NCI-H1436 (cell line): ENCODE results near the gene ZNF782.
"Not testable (repeated sequence)": the region's sequence is repeated elsewhere in the genome, so short reads cannot be mapped to it uniquely, and the experiment has no call there.

Source experiments
- DNase-seq: peaks from one replicate; lab custom pipeline; 2025; lab: John Stamatoyannopoulos, UW

Gene ZNF782

DNA sequence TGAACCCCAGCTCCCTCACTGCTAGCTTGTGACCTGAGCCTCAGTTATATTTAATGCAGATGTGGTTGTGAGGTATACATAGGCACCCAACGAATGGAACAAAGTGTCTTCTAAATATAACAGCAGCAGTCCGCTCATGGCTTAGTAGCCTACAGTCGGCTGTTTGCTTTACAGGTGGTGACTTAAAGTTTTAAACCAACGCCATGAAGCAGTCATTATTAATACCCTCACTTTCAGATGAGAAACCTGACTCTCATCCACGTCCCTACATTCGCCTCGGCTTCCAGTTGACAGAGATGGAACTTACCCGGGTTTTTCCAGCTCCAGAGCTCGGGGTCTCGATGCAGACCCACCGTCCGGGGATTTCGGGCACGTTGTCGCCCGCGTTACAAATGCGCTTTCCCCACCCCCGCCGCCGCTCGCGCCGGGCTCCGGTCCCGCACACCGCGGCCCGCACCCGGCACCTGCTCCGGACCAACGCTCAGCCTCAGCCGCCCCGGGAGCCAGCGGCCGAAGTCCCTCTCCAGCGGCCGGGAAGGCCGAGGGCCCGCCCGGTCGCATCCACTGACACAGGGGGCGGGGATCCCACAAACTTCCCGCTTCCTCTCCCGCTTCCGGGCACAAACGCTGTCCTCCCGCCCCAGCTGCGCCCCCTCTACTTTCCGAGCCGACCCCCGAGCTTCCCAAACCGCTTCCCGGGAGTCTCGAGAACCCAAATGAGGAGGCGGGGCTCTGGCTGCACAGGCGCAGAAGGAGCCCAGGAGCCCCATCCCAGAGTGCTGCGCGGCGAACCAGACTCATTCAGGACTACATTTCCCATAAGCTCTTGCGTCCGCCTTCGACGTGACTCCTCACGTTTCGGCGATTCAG is at the start of gene ZNF782:
Gene ZNF782 (minus strand): TSS at position 734 of the 870 bp plus-strand sequence. CDS start 2,553 bp downstream, outside the sequence.
- peak; percentile 86 for DNase-seq

DNA sequence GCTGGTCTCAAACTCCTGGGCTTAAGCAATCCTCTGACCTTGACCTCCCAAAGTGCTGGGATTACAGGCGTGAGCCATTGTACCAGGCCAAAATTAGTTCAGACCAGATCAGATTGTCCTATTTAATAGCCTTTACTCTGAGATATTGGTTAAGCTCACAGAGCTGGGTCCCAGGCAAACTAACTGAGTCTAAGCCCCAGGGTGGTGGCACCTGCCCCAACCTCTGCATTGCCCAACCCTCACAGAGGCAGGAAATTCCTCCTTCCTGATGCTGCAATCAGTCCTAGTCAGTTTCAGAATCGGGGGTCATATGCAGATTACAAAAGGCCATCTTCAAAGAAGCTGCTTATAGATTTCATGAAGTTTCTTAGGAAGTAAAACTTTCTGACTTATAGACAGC is 45.7 kb upstream of the ZNF782 start:
- not testable (repeated sequence) for DNase-seq

DNA sequence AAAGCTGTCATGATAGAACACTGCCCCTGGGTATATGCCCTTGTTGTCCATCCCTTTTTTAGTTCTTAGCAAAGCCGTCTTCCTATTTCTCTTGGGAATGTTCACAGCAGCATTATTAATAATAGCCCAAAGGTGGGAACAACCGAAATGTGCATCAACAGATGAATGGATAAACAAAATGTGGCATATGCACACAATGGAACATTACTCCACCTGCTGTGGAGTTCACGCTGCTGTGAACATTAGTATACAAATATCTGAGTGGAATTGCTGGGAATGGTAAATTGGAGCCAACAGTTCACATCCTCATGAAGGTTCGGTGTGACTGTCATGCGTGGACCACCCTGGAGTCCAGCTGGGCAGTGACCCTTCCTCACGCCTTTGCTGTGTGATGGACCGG is 37.8 kb upstream of the ZNF782 start:
- DNase-seq, result no peak

DNA sequence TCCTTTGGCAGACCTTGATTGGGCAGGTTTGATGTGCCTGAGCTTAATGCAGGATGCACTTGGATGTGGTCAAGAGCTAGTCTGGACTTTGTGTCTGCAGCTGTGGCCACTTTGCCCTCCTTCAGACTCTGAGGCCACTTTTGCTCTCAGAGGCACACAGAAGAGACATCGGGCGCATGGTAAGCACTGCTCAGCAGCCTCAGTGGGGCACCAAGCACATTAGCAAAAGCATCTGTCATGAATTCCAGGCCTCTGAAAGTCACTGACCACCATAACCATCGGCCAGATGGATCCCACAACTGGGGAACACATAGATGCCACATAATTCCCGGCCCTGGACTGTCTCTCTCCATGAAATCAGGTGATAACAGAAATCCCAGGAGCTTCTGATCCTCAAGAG is 34.3 kb upstream of the ZNF782 start:
- no peak for DNase-seq

DNA sequence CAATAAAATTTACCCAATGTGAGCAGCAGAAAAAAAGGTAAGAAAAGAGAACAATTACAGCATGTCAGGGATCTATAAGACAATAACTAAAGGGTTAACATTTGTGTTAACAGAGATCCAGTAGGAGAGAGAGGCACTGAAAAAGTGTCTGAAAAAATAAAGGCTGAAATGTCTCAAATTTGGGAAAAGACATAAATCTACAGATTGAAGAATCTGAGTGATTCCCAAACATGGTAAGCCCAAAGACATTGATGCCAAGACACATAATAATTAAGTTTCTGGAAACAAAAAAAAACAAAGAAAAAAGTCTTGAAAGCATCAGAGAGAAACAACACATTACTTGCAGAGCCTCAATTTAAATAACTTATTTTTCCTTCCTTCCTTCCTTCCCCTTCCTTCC is 31.1 kb upstream of the ZNF782 start:
- no peak for DNase-seq

DNA sequence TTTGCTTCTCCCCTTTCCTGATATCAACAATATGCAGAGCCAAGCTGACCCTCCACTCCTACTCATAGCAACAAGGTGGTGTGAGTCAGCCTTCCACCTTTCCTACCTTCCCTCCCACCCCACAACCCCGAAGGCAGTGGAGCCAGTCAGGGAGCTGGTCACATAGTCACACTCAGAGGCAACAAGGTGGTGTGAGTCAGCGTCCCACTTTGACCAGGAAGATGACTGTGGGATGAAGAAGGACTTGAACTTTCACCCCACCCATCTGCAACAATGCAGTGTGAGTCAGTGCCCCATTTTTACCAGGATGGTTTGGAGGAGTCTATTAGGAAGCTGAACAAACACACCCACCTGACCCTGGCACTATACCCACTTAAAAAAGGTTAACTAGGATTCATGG is 30.1 kb upstream of the ZNF782 start:
- DNase-seq, result no peak

DNA sequence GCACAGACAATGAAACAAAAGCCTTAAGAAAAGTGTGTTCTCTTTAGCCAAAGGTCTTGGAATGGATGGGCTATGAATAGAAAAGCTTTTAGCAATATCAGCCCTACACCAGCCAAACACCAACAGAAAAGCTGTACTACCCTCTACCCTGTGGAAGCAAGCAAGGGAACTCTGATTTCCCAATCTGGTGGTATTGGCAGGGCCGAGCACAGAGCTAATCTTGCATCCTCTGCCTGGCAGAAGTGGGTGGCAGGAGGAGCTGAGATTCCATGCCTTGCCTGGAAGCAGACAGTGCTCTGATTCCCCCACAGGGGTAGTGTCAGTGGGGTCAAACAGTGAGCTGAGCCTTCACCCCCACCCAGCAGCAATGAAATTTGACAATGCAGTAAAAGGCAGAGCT is 29.6 kb upstream of the ZNF782 start:
- DNase-seq, result no peak

DNA sequence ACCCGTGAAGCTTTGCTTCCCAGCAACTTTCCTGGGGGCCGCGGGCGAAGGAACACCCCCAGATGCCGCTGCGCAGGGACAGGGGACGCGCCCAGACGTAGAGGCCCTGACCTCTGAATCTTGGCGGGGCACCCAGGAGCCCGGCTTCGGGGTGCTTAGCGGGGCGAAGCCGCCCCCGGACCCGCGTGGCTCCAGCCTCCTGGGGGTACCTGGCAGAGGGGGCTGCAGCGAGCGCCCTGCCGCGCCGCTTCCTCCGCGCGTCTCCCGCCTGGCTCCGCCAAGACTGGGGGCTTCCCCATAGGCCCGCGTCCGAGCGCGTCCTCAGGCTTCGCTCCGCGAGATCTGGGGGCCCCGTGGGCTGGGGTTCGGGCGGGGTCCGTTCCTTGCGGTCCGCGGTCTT is 23.0 kb upstream of the ZNF782 start:
- no peak for DNase-seq

DNA sequence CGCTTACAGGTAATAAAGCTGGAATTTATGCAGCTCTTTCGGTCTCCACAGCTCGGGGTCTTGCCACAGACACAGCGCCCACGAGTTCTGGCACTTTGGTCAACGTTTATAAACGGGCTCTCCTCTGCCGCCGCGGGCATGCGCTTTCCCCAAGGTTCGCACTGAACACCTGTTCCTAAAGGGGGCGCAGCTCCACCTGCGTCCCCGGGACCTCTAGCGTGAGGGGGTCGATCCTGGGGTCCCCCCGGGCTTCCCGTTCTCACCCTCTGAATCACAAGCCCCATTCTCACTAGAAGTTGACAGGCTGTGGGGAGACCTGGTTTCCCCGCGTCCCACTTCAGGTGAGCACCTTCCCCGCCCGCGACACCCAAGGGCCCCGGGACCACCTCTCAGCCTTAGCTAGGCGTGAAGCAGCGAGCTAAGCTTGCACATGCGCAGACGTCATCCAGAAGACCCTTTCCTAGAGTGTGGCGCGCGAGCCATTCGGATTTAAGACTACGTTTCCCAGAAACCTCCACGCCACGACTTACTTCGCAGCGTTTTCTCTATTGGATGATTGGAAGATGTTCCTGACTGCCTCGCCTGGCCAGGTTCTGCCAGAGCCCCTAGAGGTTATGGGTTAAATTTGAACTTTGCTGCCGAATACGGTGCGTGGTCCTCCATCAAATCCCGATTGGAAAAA is 21.3 kb upstream of the ZNF782 start:
- peak; percentile 94 for DNase-seq

DNA sequence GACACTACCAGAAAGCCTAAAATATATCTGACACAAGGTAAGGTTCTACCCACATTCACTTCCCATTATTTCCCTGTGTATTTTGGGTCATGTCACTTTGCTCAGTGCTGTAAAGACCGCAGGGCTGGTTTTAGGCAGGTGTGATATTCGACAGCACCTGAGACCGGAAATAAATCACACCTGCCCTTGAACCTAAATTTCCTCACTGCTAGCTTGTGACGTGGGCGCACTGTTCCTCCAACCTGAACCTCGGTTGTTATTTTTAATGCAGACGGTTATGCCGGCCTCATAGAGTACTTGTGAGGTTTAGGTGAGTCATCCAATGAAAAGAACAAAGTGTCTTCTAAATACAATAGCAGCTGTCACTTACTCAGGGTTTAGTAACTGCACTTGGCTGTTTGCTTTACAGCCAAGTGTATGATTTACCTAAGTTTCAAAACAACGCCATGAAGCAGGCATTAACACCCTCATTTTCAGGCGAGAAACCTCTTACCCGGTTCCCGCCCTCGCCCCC is 20.7 kb upstream of the ZNF782 start:
- DNase-seq, result peak; percentile 31

DNA sequence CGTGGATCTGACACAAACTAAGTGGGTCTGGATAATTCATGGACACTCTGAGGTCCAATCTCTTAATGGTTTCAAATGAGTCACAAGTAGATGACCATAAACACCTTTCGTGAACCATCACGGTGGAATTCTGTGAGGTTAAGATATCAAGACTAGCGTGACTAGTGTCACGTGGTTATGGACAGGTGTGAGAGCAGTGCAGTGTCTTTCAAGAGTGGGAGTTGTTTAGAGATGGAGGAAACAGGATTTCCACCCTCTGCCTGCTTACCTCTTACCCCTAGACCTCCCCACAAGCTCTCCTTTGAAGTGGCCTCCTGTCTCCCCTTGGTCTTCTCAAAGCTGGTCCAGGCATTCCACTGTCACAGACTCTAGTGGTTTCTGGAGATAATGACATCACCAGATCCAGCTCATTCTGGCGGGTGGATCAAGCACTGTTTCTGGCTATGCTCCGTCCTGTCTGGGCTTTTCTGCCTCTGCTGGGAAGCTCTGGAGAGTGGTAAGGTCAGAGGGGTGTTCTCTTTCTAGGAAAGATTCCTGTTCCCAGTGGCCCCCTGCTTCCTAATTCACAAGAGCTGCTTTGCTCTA is 20.0 kb upstream of the ZNF782 start:
- no peak for DNase-seq

DNA sequence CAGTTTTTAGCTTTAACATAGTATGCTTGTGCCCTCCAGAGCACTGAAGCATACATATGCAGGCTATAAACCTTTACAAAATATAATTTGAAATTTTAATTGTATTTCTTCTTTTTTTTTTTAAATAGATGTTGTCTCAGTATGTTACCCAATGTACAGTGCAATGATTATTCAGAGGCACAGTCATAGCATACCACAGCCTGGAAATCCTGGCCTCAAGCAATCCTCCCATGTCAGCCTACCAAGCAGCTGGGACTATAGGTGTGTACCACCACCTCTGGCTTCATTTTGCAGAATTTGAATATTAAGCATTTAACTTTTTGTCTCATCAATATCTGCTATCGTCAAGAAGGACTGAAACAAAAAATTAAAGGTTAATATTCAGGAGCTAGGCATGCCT is 16.9 kb upstream of the ZNF782 start:
- DNase-seq, result no peak

DNA sequence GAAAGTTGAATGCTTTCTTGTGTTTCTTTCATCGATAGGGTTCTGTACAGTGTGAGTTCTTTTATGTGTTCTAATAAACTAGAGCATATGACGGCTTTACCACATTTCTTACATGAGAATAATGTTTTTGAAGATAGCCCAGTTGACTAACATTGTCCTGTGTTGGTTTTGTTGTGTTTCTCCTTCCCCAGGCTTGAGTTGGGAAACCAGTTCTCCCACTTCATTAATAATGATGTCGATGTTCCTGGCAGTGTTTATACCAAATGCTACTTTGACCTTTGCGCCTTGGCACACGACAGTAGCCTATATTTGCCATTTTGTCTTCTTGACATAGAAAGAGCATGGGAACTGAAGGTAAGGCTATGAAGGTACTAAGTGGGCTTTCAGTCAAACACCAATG is 14.4 kb upstream of the ZNF782 start:
- no peak for DNase-seq

DNA sequence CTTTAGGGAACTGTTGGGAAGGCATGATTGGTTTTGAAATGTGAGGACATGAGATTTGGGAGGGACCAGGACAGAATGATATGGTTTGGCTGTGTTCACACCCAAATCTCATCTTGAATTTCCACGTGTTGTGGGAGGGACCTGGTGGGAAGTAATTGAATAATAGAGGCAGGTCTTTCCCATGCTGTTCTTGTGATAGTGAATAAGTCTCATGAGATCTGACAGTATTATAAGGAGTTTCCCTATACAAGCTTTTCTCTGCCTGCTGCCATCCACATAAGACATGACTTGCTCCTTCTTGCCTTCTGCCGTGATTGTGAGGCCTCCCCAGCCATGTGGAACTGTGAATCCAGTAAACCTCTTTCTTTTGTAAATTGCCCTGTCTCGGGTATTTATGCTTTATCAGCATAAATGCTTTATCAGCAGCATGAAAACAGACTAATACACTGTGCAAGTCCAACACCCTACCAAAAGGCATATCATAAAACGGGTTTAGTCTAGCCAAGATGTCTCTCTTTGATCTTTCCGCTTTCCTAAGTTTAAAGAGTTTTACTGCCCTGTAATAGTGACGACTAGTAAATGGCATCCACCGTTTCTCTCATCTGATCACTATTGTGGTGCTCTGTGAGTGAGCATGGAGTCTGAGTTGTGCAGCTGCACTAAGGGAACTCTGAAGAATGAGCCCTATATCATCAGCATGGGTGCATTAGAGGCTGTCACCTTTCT is 12.9 kb upstream of the ZNF782 start:
- no peak for DNase-seq

DNA sequence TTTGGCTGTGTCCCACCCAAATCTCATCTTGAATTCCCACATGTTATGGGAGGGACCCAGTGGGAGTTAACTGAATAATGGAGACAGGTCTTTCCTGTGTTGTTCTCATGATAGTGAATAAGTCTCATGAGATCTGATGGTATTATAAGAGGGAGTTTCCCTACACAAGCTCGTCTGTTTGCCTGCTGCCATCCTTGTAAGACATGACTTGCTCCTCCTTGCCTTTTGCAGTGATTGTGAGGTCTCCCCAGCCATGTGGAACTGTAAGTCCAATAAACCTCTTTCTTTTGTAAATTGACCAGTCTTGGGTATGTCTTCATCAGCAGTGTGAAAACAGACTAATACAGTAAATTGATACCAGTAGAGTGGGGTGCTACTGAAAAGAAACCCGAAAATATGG is 10.9 kb upstream of the ZNF782 start:
- not testable (repeated sequence) for DNase-seq

DNA sequence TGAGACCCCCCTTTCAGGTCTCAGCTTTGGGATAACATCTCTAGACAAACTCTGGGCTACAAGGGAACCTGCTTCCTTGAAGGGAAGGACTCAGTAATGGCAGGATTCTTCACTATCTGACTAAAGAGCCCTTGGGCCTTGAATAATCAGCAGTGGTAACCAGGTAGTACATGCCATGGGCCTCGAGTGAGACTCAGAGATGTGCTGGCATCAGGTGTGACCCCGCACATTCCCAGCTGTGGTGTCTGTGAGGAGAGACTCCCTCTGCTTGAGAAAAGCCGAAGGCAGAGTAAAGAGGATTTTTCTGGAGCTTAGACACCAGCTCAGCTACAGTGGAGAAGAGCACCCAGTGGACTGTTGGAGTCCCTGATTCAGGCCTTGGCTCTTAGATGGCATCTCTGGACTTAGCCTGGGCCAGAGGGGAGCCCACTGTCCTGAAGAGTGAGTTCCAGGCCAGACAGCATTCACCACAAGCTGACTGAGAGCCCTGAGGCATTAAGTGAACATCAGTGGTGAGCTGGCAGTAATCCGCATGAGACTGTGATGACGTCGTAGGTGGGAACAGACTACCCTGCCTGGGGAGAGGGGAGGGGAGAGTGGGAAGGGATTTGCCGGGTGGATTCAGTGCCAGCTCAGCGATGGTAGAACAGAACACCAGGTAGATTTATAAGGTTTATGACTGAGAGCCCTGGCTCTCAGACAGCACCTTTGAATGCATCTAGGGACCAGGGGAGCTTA is 5.3 kb upstream of the ZNF782 start:
- DNase-seq, result no peak

DNA sequence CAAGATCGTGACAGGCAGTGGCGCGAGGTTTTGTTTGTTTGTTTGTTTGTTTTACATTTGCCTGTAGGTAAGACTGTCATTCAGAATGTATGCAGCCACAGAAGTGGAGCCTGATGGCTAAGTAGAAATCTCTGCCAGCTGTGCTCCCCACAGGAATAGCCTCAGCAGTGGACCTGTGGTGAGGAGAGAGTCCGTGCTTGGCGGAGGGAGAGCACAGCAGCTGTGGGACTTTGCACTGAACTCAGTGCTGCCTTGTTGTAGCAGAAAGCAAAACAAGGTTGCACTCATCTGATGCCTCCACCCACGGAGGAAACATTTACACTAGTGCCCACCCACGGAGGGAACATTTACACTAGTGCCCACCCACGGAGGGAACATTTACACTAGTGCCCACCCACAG is 4.4 kb upstream of the ZNF782 start:
- DNase-seq, result no peak

DNA sequence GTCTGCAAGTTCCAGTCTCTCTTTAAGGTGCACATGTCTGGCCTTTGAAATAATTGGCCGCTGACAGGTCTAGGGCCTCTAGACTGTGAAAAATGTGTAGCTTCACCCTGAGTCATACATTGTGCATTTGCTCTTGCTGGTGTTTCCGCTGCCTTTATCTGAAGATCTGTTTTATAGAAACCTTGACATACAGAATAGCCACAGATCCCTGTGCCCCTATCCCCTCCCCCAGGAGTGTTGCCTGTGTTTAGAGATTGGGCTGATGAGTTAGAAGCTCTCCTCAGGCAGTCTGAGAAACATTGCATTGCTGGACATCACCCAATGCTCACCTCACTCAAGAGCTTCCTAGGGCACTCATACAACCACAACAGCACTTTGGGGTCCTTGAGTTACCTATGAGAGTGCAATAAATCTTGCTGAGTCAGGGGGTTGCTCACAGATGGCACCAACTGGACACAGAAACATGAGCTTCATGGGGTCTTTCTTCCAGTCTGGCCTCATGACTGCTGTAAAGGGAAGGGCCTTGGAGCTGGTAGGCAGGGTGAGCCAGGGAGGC is 3.8 kb upstream of the ZNF782 start:
- DNase-seq, result no peak

DNA sequence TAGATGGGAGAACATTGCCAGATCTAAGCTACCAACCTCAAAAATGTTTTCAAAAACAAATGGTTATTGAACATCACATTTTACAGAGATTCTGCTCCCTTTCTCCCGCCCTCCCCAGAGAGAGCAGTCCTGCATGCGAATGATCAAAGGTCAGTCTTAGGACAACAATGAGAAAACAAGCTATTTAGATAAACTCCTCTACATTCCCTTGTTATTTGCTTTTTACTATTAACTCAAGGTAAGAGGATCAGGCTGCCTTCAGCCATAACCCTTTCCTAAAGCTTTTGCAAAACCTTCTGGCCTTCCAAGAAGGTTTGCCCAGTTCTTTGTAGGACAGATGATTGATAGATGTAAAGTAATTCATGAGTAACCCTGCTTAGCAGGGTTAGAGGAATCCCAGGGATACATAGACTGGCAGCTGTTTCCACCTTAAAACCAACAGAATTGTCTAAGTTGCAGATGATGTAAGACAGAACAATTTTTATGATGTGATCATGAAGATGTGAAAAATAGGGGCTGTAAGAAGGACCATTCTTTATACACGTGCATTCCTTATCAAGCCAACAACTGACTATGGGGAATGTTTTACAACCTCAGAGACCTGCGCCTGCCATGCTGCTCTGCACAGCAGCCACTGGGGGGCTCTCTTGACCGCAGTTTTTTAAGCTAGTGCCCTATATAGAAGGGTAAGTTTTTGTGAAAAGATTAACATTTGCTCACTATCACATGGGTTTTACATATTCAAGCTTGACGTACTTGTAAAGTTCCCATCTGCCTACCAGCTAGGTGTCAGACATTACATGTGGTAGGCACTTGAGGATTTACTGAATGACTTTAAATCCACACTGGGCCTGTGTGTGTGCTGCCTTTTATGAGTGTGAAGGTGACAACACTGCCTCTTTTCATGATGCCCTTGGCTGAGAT is 2.3 kb upstream of the ZNF782 start:
- peak; percentile 53 for DNase-seq

DNA sequence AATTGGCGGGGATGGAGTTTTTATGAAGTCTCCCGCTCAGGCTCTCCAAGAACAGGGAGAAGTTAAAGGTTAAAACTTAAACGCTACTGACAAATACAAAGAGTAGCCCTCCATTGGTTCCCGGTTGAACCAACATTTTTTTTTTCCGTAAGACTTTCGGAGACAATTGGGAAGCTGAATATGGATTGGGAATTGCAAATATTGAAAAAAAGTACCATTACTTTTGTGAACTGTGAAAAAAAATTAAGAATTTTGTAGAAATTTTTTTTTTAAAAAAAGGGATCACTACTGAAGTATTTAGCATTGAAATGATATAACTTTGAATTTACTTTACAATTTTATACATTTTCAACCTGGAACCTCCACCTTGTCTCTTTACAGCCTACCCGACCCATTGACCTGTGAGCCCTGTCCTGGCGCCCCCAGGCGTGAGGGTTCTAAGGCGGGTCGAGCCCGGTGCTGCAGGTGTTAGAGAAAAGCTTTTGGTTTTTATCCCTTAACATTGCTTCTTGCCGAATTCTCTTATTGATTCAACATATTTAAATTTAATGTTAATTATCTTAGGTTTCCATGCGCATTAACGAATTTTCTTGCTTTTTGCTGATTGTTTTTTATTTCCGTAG is 448 bp upstream of the ZNF782 start:
- DNase-seq, result no peak
